Measurements from ENCODE around the gene NPTN. TPM values are rescaled to one million over a fixed set of nuclear protein-coding genes. Genes with fewer than 3 reads are reported as not detected.

The NPTN gene
- total RNA-seq, 1 donor from 2014 or later: 256 TPM

- Mint-ChIP-seq H3K9me3 (ENCODE audit: low read depth) (no peaks in the 10 kb centered on the region), H3K27ac (ENCODE audit: unreplicated experiment) (no peak overlapping the region), H3K27me3 (ENCODE audit: low read depth) (no peaks in the 10 kb centered on the region), H3K4me3 (ENCODE audit: unreplicated experiment) (no peak overlapping the region), H3K4me1 (ENCODE audit: low read depth) (peaks cover 11% of the 10 kb centered on the region), H3K36me3 (ENCODE audit: low read depth) (no peaks in the 10 kb centered on the region)
- DNase-seq (ENCODE audit: low spot score): no peak
- TF ChIP-seq, protein P1, sequence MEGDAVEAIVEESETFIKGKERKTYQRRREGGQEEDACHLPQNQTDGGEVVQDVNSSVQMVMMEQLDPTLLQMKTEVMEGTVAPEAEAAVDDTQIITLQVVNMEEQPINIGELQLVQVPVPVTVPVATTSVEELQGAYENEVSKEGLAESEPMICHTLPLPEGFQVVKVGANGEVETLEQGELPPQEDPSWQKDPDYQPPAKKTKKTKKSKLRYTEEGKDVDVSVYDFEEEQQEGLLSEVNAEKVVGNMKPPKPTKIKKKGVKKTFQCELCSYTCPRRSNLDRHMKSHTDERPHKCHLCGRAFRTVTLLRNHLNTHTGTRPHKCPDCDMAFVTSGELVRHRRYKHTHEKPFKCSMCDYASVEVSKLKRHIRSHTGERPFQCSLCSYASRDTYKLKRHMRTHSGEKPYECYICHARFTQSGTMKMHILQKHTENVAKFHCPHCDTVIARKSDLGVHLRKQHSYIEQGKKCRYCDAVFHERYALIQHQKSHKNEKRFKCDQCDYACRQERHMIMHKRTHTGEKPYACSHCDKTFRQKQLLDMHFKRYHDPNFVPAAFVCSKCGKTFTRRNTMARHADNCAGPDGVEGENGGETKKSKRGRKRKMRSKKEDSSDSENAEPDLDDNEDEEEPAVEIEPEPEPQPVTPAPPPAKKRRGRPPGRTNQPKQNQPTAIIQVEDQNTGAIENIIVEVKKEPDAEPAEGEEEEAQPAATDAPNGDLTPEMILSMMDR (IDR thresholded peaks at IDR 0.05): no peak
These were observed 46.8 kb upstream of the NPTN start for GRCh38 chr15:73679964-73680363.

GRCh38 chr15:73679180-73679579, 46.0 kb upstream of the NPTN start:
- no peak overlapping the region for H3K27ac Mint-ChIP-seq (ENCODE audit: unreplicated experiment)
- H3K4me1 Mint-ChIP-seq (ENCODE audit: low read depth): peaks cover 11% of the 10 kb centered on the region
- H3K27me3 Mint-ChIP-seq (ENCODE audit: low read depth): no peaks in the 10 kb centered on the region
- H3K9me3 Mint-ChIP-seq (ENCODE audit: low read depth): no peaks in the 10 kb centered on the region
- no peaks in the 10 kb centered on the region for H3K36me3 Mint-ChIP-seq (ENCODE audit: low read depth)
- H3K4me3 Mint-ChIP-seq (ENCODE audit: unreplicated experiment): no peak overlapping the region
- DNase-seq (ENCODE audit: low spot score): no peak
- TF ChIP-seq, protein P1 (IDR thresholded peaks at IDR 0.05): no peak

GRCh38 chr15:73678498-73678897, 45.3 kb upstream of the NPTN start:
- no peak for DNase-seq (ENCODE audit: low spot score)
- H3K4me3 Mint-ChIP-seq (ENCODE audit: unreplicated experiment): no peak overlapping the region
- peaks cover 7% of the 10 kb centered on the region for H3K4me1 Mint-ChIP-seq (ENCODE audit: low read depth)
- H3K9me3 Mint-ChIP-seq (ENCODE audit: low read depth): no peaks in the 10 kb centered on the region
- no peaks in the 10 kb centered on the region for H3K36me3 Mint-ChIP-seq (ENCODE audit: low read depth)
- no peak overlapping the region for H3K27ac Mint-ChIP-seq (ENCODE audit: unreplicated experiment)
- TF ChIP-seq, protein P1 (IDR thresholded peaks at IDR 0.05): no peak
- peaks cover 6% of the 10 kb centered on the region for H3K27me3 Mint-ChIP-seq (ENCODE audit: low read depth)

DNA sequence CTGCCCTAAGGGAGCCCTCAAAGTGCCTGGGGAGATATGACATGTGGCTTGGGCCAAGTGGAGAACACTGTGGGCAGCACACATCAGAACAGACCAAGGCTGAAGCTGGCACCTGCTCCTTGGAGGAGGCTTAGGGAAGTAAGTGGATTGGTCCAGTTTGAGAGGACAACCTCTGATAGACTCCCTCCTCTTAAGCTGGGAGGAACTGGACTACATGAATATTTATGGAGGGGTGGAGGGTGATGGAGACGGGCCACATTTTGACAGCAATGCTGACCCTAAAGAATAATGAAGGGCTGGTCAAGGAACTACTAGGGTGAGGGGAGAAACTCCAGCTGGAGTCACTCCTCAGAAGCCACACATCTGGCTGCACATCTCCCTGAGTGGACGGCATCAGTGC, 44.5 kb upstream of the NPTN start:
- Mint-ChIP-seq H3K9me3 (ENCODE audit: low read depth) (no peaks in the 10 kb centered on the region), H3K27ac (ENCODE audit: unreplicated experiment) (no peak overlapping the region), H3K27me3 (ENCODE audit: low read depth) (peaks cover 12% of the 10 kb centered on the region), H3K4me3 (ENCODE audit: unreplicated experiment) (no peak overlapping the region), H3K4me1 (ENCODE audit: low read depth) (peaks cover 3% of the 10 kb centered on the region), H3K36me3 (ENCODE audit: low read depth) (no peaks in the 10 kb centered on the region)
- DNase-seq (ENCODE audit: low spot score): no peak
- TF ChIP-seq, protein P1 (IDR thresholded peaks at IDR 0.05): no peak

DNA sequence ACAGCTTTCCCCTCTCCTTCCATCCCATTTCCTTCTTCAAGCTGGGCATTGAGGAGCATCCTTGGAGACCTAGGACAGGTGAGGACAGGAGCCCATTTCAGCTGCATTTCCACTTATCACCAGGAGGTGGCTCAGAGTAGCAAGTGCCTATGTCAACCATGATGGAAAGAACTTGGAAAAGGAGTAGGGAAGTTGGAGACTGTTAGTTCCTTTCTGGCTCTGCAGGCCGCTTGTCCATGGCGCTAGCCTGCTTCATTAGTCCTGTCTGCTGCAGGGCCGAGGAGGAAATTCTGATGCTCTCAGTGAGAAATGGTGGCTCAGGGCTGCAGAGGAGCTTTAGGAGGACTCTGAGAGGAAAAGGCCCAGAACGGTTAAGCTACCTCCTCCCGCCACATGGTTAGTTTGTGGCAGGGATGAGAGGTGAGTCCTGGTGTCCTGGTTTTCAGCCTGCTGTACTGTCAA, 44.0 kb upstream of the NPTN start:
- Mint-ChIP-seq H3K36me3 (ENCODE audit: low read depth) (no peaks in the 10 kb centered on the region), H3K4me1 (ENCODE audit: low read depth) (peaks cover 2% of the 10 kb centered on the region), H3K27me3 (ENCODE audit: low read depth) (peaks cover 12% of the 10 kb centered on the region), H3K27ac (ENCODE audit: unreplicated experiment) (no peak overlapping the region), H3K9me3 (ENCODE audit: low read depth) (no peaks in the 10 kb centered on the region), H3K4me3 (ENCODE audit: unreplicated experiment) (no peak overlapping the region)
- no peak for DNase-seq (ENCODE audit: low spot score)
- TF ChIP-seq, protein P1 (IDR thresholded peaks at IDR 0.05): peak; percentile 84

All from chondrocyte (in vitro differentiated cells).